Measurements from ENCODE around the gene FERMT1. TPM values are rescaled to one million over a fixed set of nuclear protein-coding genes. Genes with fewer than 3 reads are reported as not detected.

The FERMT1 gene
- total RNA-seq, 2 donors from 2014 or later = 3.5 to 4.1 TPM

GRCh38 chr20:6108330-6108729 is 14.5 kb downstream of the FERMT1 start:
- no peaks in the 10 kb centered on the region for H3K4me1 Mint-ChIP-seq
- peaks cover 6% of the 10 kb centered on the region for H3K9me3 ChIP-seq (ENCODE audit: control insufficient read depth, low read length)
- no peaks in the 10 kb centered on the region for H3K27me3 ChIP-seq (ENCODE audit: control insufficient read depth, insufficient read depth, low read length, poor library complexity, severe bottlenecking)
- H3K27ac Mint-ChIP-seq = no peak overlapping the region
- no peak overlapping the region for H3K9ac ChIP-seq (ENCODE audit: extremely low read depth, low read length, poor library complexity, severe bottlenecking)
- DNase-seq = peak; percentile 76
- H3K36me3 Mint-ChIP-seq (ENCODE audit: low read depth) = peaks cover 21% of the 10 kb centered on the region
- H3K27ac ChIP-seq (ENCODE audit: low read depth, low read length) = no peak overlapping the region
- H3K36me3 ChIP-seq (ENCODE audit: control insufficient read depth, insufficient read depth, low read length) = no peaks in the 10 kb centered on the region
- 65 to 80% methylated on average over 3 of the region's 3 CpGs for WGBS, 2 experiments (ENCODE audit: insufficient coverage in 1 of 2, insufficient read length in 1 of 2)
- peaks cover 7% of the 10 kb centered on the region for H3K9me3 Mint-ChIP-seq
- no peak for TF ChIP-seq CTCF (conservative IDR thresholded peaks at IDR 0.05)
- H3K4me3 ChIP-seq (ENCODE audit: low read length) = no peak overlapping the region
- no peaks in the 10 kb centered on the region for H3K27me3 Mint-ChIP-seq (ENCODE audit: insufficient read depth)
- H3K4me3 Mint-ChIP-seq = no peak overlapping the region
- H3K4me1 ChIP-seq (ENCODE audit: control insufficient read depth, insufficient read depth, low read length) = no peaks in the 10 kb centered on the region

GRCh38 chr20:6104493-6105188 is 18.2 kb downstream of the FERMT1 start:
- H3K36me3 Mint-ChIP-seq (ENCODE audit: low read depth) = peaks cover 5% of the 10 kb centered on the region
- no peaks in the 10 kb centered on the region for H3K36me3 ChIP-seq (ENCODE audit: control insufficient read depth, insufficient read depth, low read length)
- H3K4me1 Mint-ChIP-seq = no peaks in the 10 kb centered on the region
- H3K27me3 Mint-ChIP-seq (ENCODE audit: insufficient read depth) = no peaks in the 10 kb centered on the region
- no peak overlapping the region for H3K27ac Mint-ChIP-seq
- no peaks in the 10 kb centered on the region for H3K4me1 ChIP-seq (ENCODE audit: control insufficient read depth, insufficient read depth, low read length)
- no peak overlapping the region for H3K4me3 Mint-ChIP-seq
- H3K27ac ChIP-seq (ENCODE audit: low read depth, low read length) = no peak overlapping the region
- H3K27me3 ChIP-seq (ENCODE audit: control insufficient read depth, insufficient read depth, low read length, poor library complexity, severe bottlenecking) = no peaks in the 10 kb centered on the region
- H3K4me3 ChIP-seq (ENCODE audit: low read length) = no peak overlapping the region
- H3K9me3 Mint-ChIP-seq = no peaks in the 10 kb centered on the region
- DNase-seq = no peak
- no peak overlapping the region for H3K9ac ChIP-seq (ENCODE audit: extremely low read depth, low read length, poor library complexity, severe bottlenecking)
- WGBS, 2 experiments (ENCODE audit: insufficient coverage in 1 of 2, insufficient read length in 1 of 2) = 81 to 84% methylated on average over 5 to 7 of the region's 7 CpGs
- no peak for TF ChIP-seq CTCF (conservative IDR thresholded peaks at IDR 0.05)
- H3K9me3 ChIP-seq (ENCODE audit: control insufficient read depth, low read length) = no peaks in the 10 kb centered on the region

GRCh38 chr20:6103301-6103700 is 19.5 kb downstream of the FERMT1 start:
- H3K4me1 Mint-ChIP-seq = no peaks in the 10 kb centered on the region
- H3K4me3 Mint-ChIP-seq = no peak overlapping the region
- H3K9ac ChIP-seq (ENCODE audit: extremely low read depth, low read length, poor library complexity, severe bottlenecking) = no peak overlapping the region
- no peak overlapping the region for H3K27ac Mint-ChIP-seq
- no peaks in the 10 kb centered on the region for H3K27me3 Mint-ChIP-seq (ENCODE audit: insufficient read depth)
- no peak for TF ChIP-seq CTCF (conservative IDR thresholded peaks at IDR 0.05)
- 71% methylated on average over 1 of the region's 1 CpG; no CpG with 5 or more reads in 1 of the 2 experiments for WGBS, 2 experiments (ENCODE audit: insufficient coverage in 1 of 2, insufficient read length in 1 of 2)
- no peak overlapping the region for H3K4me3 ChIP-seq (ENCODE audit: low read length)
- no peak for DNase-seq
- no peaks in the 10 kb centered on the region for H3K9me3 Mint-ChIP-seq
- H3K36me3 Mint-ChIP-seq (ENCODE audit: low read depth) = no peaks in the 10 kb centered on the region
- H3K27ac ChIP-seq (ENCODE audit: low read depth, low read length) = no peak overlapping the region
- H3K36me3 ChIP-seq (ENCODE audit: control insufficient read depth, insufficient read depth, low read length) = no peaks in the 10 kb centered on the region
- no peaks in the 10 kb centered on the region for H3K4me1 ChIP-seq (ENCODE audit: control insufficient read depth, insufficient read depth, low read length)
- H3K27me3 ChIP-seq (ENCODE audit: control insufficient read depth, insufficient read depth, low read length, poor library complexity, severe bottlenecking) = no peaks in the 10 kb centered on the region
- no peaks in the 10 kb centered on the region for H3K9me3 ChIP-seq (ENCODE audit: control insufficient read depth, low read length)
